Calu3 (cell line): ENCODE data around the gene PGA3. TPM values are rescaled to one million over a fixed set of nuclear protein-coding genes. Genes with fewer than 3 reads are reported as not detected.

Experiments used
- BruUV-seq: library from RNA; stranded (reverse); fragments of 400-500 nt; replicated peaks from 2 replicates; lab custom pipeline; 2021; lab: Mats Ljungman, UMichigan
- CTCF ChIA-PET: fragments of 300-600 bp; sonication (Branson Sonifier 250); formaldehyde crosslinking; loops from one replicate; lab custom pipeline; 2022; ENCODE audit warnings: antibody characterized with exemption; lab: Charles Lee
- DNase-seq: peaks from one replicate; pipeline ENCODE4 v3.0.0; 2022
- H3K27ac Mint-ChIP-seq: one replicate; pipeline ENCODE4 v1.8.0; 2022; ENCODE audit warnings: mixed read lengths; ENCODE audit not compliant: unreplicated experiment
- H3K27me3 Mint-ChIP-seq: one replicate; pipeline ENCODE4 v1.8.0; 2022; ENCODE audit warnings: mixed read lengths; ENCODE audit not compliant: unreplicated experiment
- H3K36me3 Mint-ChIP-seq: one replicate; pipeline ENCODE4 v1.8.0; 2022; ENCODE audit warnings: mild to moderate bottlenecking, moderate library complexity, mixed read lengths; ENCODE audit not compliant: insufficient read depth, unreplicated experiment
- H3K4me1 Mint-ChIP-seq: one replicate; pipeline ENCODE4 v1.8.0; 2022; ENCODE audit warnings: mild to moderate bottlenecking, low read depth, mixed read lengths; ENCODE audit not compliant: unreplicated experiment
- H3K4me3 Mint-ChIP-seq: one replicate; pipeline ENCODE4 v1.8.0; 2022; ENCODE audit warnings: mild to moderate bottlenecking, low read depth, moderate library complexity, mixed read lengths; ENCODE audit not compliant: unreplicated experiment
- H3K9me3 Mint-ChIP-seq: one replicate; pipeline ENCODE4 v1.8.0; 2022; ENCODE audit warnings: low read depth, mixed read lengths; ENCODE audit not compliant: unreplicated experiment
- intact Hi-C: fragments of 100-400 bp; cut with micrococcal nuclease; formaldehyde crosslinking; loops from one replicate; pipeline ENCODE4 v1.10.0; 2022; ENCODE audit not compliant: unreplicated experiment
- total RNA-seq: library from RNA; stranded (reverse); gene quantifications from 2 replicates; pipeline ENCODE4 v1.2.3, GENCODE V29; 2022
- TF ChIP-seq, protein P1 (sequence below): fragments of 200-600 bp; IDR thresholded peaks from one replicate; pipeline ENCODE4 v1.8.0; 2022; ENCODE audit warnings: antibody characterized with exemption; ENCODE audit not compliant: unreplicated experiment

PGA3 gene
- total RNA-seq, 1 experiment from 2014 or later: not detected

DNA sequence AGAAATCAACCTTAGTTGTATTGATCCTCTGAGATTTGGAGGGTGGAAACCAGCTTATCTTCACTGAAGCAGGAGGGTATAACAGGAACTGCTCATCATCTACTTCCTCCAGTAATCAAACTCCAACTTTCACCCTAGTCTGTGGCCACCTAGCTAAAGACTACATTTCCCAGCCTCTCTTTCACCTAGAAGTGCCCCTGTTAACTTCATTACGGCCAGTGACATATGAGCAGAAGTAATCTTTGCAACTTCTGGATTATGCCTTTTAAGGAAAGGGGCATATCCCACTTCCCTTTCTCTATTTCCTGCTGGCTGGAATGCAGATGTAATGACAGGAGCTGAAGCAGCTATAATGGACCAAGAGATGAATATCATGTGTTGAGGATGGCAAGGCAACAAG, 34.5 kb upstream of the PGA3 start:
- TF ChIP-seq, protein P1, sequence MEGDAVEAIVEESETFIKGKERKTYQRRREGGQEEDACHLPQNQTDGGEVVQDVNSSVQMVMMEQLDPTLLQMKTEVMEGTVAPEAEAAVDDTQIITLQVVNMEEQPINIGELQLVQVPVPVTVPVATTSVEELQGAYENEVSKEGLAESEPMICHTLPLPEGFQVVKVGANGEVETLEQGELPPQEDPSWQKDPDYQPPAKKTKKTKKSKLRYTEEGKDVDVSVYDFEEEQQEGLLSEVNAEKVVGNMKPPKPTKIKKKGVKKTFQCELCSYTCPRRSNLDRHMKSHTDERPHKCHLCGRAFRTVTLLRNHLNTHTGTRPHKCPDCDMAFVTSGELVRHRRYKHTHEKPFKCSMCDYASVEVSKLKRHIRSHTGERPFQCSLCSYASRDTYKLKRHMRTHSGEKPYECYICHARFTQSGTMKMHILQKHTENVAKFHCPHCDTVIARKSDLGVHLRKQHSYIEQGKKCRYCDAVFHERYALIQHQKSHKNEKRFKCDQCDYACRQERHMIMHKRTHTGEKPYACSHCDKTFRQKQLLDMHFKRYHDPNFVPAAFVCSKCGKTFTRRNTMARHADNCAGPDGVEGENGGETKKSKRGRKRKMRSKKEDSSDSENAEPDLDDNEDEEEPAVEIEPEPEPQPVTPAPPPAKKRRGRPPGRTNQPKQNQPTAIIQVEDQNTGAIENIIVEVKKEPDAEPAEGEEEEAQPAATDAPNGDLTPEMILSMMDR: no peak
- no peak overlapping the region for H3K4me3 Mint-ChIP-seq
- no peaks in the 10 kb centered on the region for H3K36me3 Mint-ChIP-seq
- no peak for DNase-seq
- peaks cover 24% of the 10 kb centered on the region for H3K27me3 Mint-ChIP-seq
- no peak overlapping the region for H3K27ac Mint-ChIP-seq
- H3K9me3 Mint-ChIP-seq: peaks cover 3% of the 10 kb centered on the region
- BruUV-seq: no TSS peak
- intact Hi-C loops: no loop called here
- peaks cover 8% of the 10 kb centered on the region for H3K4me1 Mint-ChIP-seq
- CTCF ChIA-PET: no interaction called here

DNA sequence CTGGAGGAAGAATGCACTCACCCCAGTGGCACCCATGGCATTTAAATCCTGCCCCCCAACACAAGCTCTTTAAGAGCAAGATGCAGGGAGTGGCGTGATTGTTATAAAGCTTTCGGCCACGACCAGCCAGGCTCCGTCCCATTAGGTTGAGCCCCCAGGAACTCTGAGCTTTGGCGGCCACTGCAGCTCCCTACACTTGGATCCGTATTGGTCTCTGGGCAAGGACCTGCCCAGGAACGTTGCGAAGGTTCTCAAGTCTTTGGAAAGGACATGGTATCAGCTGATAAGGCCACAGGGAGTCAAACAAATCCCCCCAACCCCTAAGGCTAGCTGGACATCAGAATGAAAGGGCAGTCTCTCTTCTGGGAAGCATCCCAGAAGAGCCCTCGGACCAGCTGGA, 32.7 kb upstream of the PGA3 start:
- CTCF ChIA-PET: no interaction called here
- intact Hi-C loops: loop anchor here (5.0 kb wide), 1 partner anchor 338 kb away; no protein-coding TSS in a partner anchor
- H3K4me3 Mint-ChIP-seq: no peak overlapping the region
- no peak for DNase-seq
- H3K36me3 Mint-ChIP-seq: no peaks in the 10 kb centered on the region
- peaks cover 16% of the 10 kb centered on the region for H3K4me1 Mint-ChIP-seq
- H3K9me3 Mint-ChIP-seq: peaks cover 3% of the 10 kb centered on the region
- H3K27ac Mint-ChIP-seq: no peak overlapping the region
- H3K27me3 Mint-ChIP-seq: peaks cover 42% of the 10 kb centered on the region
- TF ChIP-seq, protein P1: no peak
- BruUV-seq: no TSS peak

DNA sequence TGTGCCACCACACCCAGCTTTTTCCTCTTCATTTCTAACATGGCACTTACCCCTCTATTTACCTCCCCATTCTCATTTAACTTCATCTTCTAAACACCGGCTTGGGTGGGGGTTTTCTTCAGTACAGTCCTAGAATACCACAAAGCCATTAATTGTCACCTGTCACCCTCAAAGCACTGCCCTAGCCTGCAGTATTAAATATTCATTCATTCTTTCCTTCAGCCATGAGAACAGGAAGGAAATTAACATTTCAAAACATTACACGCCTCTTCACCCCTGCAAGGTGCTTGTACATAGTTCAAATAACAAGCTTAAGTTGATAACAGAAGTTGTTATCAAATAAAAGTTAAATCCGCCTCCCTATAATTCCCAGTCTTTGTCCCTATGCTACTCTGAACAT, 31.4 kb upstream of the PGA3 start:
- H3K4me1 Mint-ChIP-seq: peaks cover 16% of the 10 kb centered on the region
- no TSS peak for BruUV-seq
- no peak overlapping the region for H3K4me3 Mint-ChIP-seq
- H3K36me3 Mint-ChIP-seq: no peaks in the 10 kb centered on the region
- H3K9me3 Mint-ChIP-seq: peaks cover 3% of the 10 kb centered on the region
- CTCF ChIA-PET: no interaction called here
- H3K27me3 Mint-ChIP-seq: peaks cover 55% of the 10 kb centered on the region
- TF ChIP-seq, protein P1: no peak
- no peak overlapping the region for H3K27ac Mint-ChIP-seq
- DNase-seq: no peak
- intact Hi-C loops: loop anchor here (5.0 kb wide), 1 partner anchor 340 kb away; no protein-coding TSS in a partner anchor

DNA sequence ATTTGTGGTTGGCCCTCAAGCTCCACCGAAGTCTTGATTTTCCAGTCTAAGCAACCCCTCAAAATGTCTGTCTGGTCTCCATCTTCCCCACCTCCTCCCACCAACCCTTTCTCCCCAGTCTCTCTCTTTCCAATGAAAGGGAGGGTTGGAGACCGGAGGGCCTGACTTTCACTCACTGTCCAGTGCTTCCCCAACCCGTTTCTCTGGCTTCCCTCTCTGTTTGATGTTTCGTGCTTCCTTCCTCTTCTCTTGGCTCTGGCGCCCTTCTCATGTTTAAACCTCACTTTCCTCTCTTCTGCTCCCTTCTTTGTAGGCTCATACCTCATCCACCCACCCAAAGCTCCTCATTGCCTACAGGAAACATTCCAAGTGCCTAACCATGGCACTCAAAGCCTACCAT, 31.0 kb upstream of the PGA3 start:
- no peak overlapping the region for H3K4me3 Mint-ChIP-seq
- CTCF ChIA-PET: no interaction called here
- no peak overlapping the region for H3K27ac Mint-ChIP-seq
- H3K27me3 Mint-ChIP-seq: peaks cover 55% of the 10 kb centered on the region
- no TSS peak for BruUV-seq
- peaks cover 16% of the 10 kb centered on the region for H3K4me1 Mint-ChIP-seq
- peaks cover 3% of the 10 kb centered on the region for H3K9me3 Mint-ChIP-seq
- intact Hi-C loops: loop anchor here (5.0 kb wide), 1 partner anchor 340 kb away; no protein-coding TSS in a partner anchor
- no peak for DNase-seq
- H3K36me3 Mint-ChIP-seq: no peaks in the 10 kb centered on the region
- TF ChIP-seq, protein P1: no peak
